ENCODE data around the gene SLC29A3.

Gene SLC29A3

DNA sequence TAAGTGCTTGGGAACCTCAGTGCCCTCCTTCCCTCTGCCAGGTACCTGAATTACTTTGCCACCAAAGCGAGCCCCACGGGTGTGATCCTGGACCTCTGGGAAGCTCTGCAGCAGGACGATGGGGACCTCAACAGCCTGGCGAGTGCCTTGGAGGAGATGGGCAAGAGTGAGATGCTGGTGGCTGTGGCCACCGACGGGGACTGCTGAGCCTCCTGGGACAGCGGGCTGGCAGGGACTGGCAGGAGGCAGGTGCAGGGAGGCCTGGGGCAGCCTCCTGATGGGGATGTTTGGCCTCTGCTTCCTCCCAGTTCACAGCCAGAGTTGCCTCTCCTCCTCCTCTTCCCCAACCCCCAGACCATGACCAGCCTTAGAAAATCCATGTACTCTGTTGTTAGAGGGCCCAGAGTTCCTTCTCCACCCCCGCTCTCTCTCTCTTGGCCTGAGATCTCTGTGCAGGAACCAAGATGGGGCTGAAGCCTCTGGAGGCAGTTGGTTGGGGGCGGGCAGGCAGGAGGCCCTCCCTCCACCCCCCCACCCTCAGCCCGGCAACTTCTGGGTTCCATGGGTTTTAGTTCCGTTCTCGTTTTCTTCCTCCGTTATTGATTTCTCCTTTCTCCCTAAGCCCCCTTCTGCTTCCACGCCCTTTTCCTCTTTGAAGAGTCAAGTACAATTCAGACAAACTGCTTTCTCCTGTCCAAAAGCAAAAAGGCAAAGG is 19.8 kb upstream of the SLC29A3 start:
- no peak for TF ChIP-seq CEBPB (IDR thresholded peaks at IDR 0.05)
- TF ChIP-seq, protein P1, sequence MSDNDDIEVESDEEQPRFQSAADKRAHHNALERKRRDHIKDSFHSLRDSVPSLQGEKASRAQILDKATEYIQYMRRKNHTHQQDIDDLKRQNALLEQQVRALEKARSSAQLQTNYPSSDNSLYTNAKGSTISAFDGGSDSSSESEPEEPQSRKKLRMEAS (IDR thresholded peaks at IDR 0.05), result no peak

DNA sequence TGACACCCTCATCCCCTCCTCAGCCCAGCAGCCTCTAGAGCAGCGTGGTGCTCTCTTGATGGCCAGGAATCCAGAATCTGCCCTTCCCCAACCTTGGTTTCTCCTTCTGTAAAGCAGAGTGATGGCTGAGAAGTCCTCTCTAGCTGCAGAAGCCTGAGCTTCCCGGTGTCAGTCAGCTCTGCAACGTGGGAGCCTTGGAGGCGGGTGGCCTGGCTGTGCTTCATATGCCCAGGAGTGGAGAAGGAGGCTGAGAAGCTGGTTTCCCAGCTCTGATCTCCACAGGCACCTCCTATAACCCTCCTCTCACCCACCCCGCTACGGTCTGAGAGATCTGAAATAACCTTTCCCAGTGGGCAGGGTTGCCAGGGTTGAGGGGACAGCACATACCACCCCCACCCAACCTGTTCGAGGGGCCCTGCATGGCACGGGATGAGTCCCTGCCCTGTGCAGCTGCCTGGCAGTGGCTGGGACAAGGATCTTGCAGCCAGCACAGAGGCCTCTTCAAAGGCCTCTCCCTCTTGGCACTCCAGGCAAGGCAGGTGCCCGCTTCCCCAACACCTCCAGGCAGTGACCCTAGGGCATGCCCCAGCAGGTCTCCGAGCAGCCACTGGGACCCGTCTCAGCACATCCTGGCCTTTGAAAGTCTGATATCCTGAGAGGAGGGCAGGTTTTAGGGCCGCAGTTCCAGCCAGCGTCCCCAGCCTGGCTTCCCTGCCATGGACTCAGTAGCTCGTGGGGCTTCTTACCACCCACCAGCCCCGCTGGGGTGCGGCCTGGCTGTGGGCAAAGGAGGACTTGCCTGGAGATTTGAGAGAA is 18.3 kb upstream of the SLC29A3 start:
- TF ChIP-seq, protein P2, sequence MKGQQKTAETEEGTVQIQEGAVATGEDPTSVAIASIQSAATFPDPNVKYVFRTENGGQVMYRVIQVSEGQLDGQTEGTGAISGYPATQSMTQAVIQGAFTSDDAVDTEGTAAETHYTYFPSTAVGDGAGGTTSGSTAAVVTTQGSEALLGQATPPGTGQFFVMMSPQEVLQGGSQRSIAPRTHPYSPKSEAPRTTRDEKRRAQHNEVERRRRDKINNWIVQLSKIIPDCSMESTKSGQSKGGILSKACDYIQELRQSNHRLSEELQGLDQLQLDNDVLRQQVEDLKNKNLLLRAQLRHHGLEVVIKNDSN (IDR thresholded peaks at IDR 0.05), result no peak
- TF ChIP-seq RAD21 (IDR thresholded peaks at IDR 0.05; ENCODE audit: low read depth) (no peak), ZBTB7A (IDR thresholded peaks at IDR 0.05; ENCODE audit: low read depth) (no peak), EP300 (IDR thresholded peaks at IDR 0.05; ENCODE audit: borderline replicate concordance) (no peak), TAF1 (IDR thresholded peaks at IDR 0.05; ENCODE audit: low read depth) (no peak), TCF12 (IDR thresholded peaks at IDR 0.05; ENCODE audit: low read depth) (no peak), TEAD4 (IDR thresholded peaks at IDR 0.05) (no peak), NFIC (IDR thresholded peaks at IDR 0.05) (no peak), CEBPB (IDR thresholded peaks at IDR 0.05) (no peak), EGR1 (IDR thresholded peaks at IDR 0.05) (no peak), CREB1 (IDR thresholded peaks at IDR 0.05; ENCODE audit: low read depth) (no peak)
- TF ChIP-seq, protein P1 (IDR thresholded peaks at IDR 0.05), result no peak
- TF ChIP-seq, protein P3, sequence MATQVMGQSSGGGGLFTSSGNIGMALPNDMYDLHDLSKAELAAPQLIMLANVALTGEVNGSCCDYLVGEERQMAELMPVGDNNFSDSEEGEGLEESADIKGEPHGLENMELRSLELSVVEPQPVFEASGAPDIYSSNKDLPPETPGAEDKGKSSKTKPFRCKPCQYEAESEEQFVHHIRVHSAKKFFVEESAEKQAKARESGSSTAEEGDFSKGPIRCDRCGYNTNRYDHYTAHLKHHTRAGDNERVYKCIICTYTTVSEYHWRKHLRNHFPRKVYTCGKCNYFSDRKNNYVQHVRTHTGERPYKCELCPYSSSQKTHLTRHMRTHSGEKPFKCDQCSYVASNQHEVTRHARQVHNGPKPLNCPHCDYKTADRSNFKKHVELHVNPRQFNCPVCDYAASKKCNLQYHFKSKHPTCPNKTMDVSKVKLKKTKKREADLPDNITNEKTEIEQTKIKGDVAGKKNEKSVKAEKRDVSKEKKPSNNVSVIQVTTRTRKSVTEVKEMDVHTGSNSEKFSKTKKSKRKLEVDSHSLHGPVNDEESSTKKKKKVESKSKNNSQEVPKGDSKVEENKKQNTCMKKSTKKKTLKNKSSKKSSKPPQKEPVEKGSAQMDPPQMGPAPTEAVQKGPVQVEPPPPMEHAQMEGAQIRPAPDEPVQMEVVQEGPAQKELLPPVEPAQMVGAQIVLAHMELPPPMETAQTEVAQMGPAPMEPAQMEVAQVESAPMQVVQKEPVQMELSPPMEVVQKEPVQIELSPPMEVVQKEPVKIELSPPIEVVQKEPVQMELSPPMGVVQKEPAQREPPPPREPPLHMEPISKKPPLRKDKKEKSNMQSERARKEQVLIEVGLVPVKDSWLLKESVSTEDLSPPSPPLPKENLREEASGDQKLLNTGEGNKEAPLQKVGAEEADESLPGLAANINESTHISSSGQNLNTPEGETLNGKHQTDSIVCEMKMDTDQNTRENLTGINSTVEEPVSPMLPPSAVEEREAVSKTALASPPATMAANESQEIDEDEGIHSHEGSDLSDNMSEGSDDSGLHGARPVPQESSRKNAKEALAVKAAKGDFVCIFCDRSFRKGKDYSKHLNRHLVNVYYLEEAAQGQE (IDR thresholded peaks at IDR 0.05; ENCODE audit: low read depth), result no peak

DNA sequence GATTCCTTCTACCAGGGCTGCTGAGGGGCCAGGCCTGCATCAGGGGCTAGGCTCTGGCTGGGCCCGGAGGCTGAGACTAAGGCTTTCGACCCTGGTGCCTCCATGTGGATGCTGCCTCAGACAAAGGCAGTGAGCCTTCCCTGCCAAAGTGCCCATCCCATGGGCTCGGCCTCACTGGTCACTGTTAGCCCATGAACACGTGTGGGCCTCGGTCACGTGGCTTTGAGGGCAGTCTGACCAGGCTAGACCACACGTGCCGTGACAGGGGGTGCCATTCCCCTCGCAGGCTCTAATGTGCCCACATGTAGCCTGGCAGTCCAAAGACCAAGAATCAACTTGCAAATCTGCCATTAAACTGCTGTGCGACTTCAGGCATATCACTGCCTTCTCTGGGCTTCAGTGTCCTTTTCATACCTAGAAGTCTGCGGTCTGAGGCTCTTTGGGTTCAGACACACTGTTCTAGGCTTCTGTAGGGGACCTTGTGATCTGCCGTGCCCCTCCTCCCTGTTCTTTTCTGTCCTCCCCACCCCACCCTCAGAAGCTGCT is 17.6 kb upstream of the SLC29A3 start:
- TF ChIP-seq NFIC (IDR thresholded peaks at IDR 0.05), result no peak
- TF ChIP-seq FOXM1 (IDR thresholded peaks at IDR 0.05; ENCODE audit: borderline replicate concordance, low read depth), result no peak
- TF ChIP-seq EP300 (IDR thresholded peaks at IDR 0.05; ENCODE audit: borderline replicate concordance), result no peak
- TF ChIP-seq, protein P3 (IDR thresholded peaks at IDR 0.05; ENCODE audit: low read depth), result no peak
- no peak for TF ChIP-seq TCF12 (IDR thresholded peaks at IDR 0.05; ENCODE audit: low read depth)
- no peak for TF ChIP-seq TEAD4 (IDR thresholded peaks at IDR 0.05)

DNA sequence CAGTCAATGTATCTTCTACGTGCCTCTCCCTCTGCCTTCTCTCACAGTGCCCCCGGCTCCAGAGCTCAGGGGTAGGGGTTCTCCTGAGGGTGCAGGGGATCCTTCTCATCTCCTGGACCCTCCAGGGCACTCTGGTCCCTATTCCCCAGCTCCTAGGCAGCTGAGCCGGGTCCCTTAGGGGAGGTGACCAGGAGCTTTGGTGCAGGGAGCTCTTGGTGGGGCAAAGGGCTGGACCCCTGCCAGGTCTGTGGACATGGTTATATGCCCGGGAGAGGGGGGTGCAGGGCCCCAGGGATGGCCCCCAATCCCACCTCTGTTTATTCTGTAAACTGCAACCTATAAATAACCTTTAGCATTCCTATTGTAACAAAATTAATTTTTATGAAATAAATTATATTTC is 16.6 kb upstream of the SLC29A3 start:
- no peak for TF ChIP-seq ZBTB7A (IDR thresholded peaks at IDR 0.05; ENCODE audit: low read depth)
- no peak for TF ChIP-seq CEBPB (IDR thresholded peaks at IDR 0.05)
- no peak for TF ChIP-seq TCF12 (IDR thresholded peaks at IDR 0.05; ENCODE audit: low read depth)
- no peak for TF ChIP-seq NFIC (IDR thresholded peaks at IDR 0.05)
- no peak for TF ChIP-seq YY1 (IDR thresholded peaks at IDR 0.05; ENCODE audit: low read depth)
- TF ChIP-seq, protein P1 (IDR thresholded peaks at IDR 0.05), result no peak
- no peak for TF ChIP-seq CREB1 (IDR thresholded peaks at IDR 0.05; ENCODE audit: low read depth)
- TF ChIP-seq EP300 (IDR thresholded peaks at IDR 0.05; ENCODE audit: borderline replicate concordance), result no peak
- no peak for TF ChIP-seq FOXM1 (IDR thresholded peaks at IDR 0.05; ENCODE audit: borderline replicate concordance, low read depth)

DNA sequence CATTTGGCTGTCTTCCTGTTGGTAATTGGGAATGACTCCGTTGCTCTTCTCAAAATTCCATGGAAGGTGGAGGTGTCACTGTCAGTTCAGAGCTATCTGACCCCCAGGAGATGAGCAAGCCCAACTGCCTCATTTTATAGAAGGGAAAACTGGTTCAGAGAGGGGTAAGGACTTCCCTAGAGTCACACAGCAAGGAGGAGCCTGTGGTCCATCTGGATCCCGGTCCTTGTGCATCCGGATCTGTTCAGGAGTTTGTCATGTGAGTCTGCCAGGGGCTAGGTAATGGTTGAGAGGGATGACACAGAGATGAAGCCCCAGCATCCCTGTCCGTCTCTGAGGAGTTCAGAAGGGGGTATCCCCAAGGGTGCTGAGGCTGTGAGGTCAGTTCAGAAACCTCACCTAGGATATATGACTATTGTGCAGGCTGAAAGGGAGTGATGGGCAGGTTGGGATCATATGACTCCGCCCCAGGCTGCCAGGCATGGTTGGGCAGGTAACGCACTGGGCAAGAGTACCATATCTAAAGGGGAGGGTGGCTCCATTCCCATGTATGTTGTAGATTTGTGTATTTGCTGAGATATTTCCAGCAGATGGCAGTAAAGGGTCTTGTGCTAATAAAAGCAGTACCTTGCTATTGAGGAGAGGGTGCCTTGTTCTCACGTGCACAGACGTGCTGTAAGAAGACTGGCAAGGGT is 16.0 kb upstream of the SLC29A3 start:
- no peak for TF ChIP-seq YY1 (IDR thresholded peaks at IDR 0.05; ENCODE audit: low read depth)
- no peak for TF ChIP-seq ZBTB7A (IDR thresholded peaks at IDR 0.05; ENCODE audit: low read depth)
- TF ChIP-seq, protein P1 (IDR thresholded peaks at IDR 0.05), result no peak
- peak; percentile 59 for TF ChIP-seq RAD21 (IDR thresholded peaks at IDR 0.05; ENCODE audit: low read depth)
- no peak for TF ChIP-seq NFIC (IDR thresholded peaks at IDR 0.05)
- TF ChIP-seq, protein P3 (IDR thresholded peaks at IDR 0.05; ENCODE audit: low read depth), result no peak
- TF ChIP-seq EGR1 (IDR thresholded peaks at IDR 0.05), result no peak

All from Ishikawa (cell line).